Stomach (tissue), 4 donors: ENCODE measurements around the gene NCK2.

ENCODE experiments used
- EP300 ChIP-seq: sonication (generic); formaldehyde crosslinking; IDR thresholded peaks from one replicate; pipeline ENCODE4 v1.6.1; 2017; ENCODE audit warnings: antibody characterized with exemption
- TF ChIP-seq, protein P1 (sequence below), 7 experiments: fragments of 450-650 bp in 4 of 7; fragments of 200-600 bp in 3 of 7; sonication (generic) in 3 of 7; IDR thresholded peaks; one replicate each; pipeline ENCODE4 v1.5.1; 2016 to 2019; ENCODE audit warnings: antibody characterized with exemption in 7 of 7, control low read depth in 2 of 7, mild to moderate bottlenecking in 1 of 7

GRCh38 chr2:105765415-105766299, 20.9 kb downstream of the NCK2 start:
- TF ChIP-seq, protein P1, sequence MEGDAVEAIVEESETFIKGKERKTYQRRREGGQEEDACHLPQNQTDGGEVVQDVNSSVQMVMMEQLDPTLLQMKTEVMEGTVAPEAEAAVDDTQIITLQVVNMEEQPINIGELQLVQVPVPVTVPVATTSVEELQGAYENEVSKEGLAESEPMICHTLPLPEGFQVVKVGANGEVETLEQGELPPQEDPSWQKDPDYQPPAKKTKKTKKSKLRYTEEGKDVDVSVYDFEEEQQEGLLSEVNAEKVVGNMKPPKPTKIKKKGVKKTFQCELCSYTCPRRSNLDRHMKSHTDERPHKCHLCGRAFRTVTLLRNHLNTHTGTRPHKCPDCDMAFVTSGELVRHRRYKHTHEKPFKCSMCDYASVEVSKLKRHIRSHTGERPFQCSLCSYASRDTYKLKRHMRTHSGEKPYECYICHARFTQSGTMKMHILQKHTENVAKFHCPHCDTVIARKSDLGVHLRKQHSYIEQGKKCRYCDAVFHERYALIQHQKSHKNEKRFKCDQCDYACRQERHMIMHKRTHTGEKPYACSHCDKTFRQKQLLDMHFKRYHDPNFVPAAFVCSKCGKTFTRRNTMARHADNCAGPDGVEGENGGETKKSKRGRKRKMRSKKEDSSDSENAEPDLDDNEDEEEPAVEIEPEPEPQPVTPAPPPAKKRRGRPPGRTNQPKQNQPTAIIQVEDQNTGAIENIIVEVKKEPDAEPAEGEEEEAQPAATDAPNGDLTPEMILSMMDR (IDR thresholded peaks at IDR 0.05) = no peak
- TF ChIP-seq EP300 = no peak
